ENCODE results near the gene SEMA3B.
"Not testable (repeated sequence)": the region's sequence is repeated elsewhere in the genome, so short reads cannot be mapped to it uniquely, and the experiment has no call there.

SEMA3B gene

GRCh38 chr3:50269977-50270413 lies 1.0 kb downstream of the SEMA3B start:
- H3K27ac Mint-ChIP-seq = no peak overlapping the region

GRCh38 chr3:50270422-50271224 lies 1.7 kb downstream of the SEMA3B start:
- H3K27ac Mint-ChIP-seq = no peak overlapping the region
- H3K9me3 Mint-ChIP-seq = no peaks in the 10 kb centered on the region
- peaks cover 39% of the 10 kb centered on the region for H3K27me3 Mint-ChIP-seq
- H3K4me1 Mint-ChIP-seq (ENCODE audit: low read depth) = peaks cover 23% of the 10 kb centered on the region
- H3K36me3 Mint-ChIP-seq (ENCODE audit: low read depth) = no peaks in the 10 kb centered on the region
- H3K4me3 Mint-ChIP-seq = no peak overlapping the region

More at GRCh38 chr3:50269977-50270413, 1.0 kb downstream of the SEMA3B start:
- Mint-ChIP-seq H3K27me3 (peaks cover 34% of the 10 kb centered on the region), H3K36me3 (ENCODE audit: low read depth) (no peaks in the 10 kb centered on the region), H3K9me3 (no peaks in the 10 kb centered on the region), H3K4me3 (no peak overlapping the region), H3K4me1 (ENCODE audit: low read depth) (peaks cover 17% of the 10 kb centered on the region)

- H3K27me3 Mint-ChIP-seq = peaks cover 42% of the 10 kb centered on the region
Measured at GRCh38 chr3:50271314-50271936, 2.5 kb downstream of the SEMA3B start.

GRCh38 chr3:50272538-50272910 lies 3.6 kb downstream of the SEMA3B start:
- H3K4me3 Mint-ChIP-seq; H3K36me3 Mint-ChIP-seq (ENCODE audit: low read depth); H3K27ac Mint-ChIP-seq; H3K9me3 Mint-ChIP-seq: not testable (repeated sequence)
- Mint-ChIP-seq H3K27me3 (peaks cover 43% of the 10 kb centered on the region), H3K4me1 (ENCODE audit: low read depth) (peaks cover 28% of the 10 kb centered on the region)

More at GRCh38 chr3:50271314-50271936, 2.5 kb downstream of the SEMA3B start:
- Mint-ChIP-seq H3K4me1 (ENCODE audit: low read depth) (peaks cover 28% of the 10 kb centered on the region), H3K4me3 (no peak overlapping the region), H3K27ac (no peak overlapping the region), H3K9me3 (no peaks in the 10 kb centered on the region), H3K36me3 (ENCODE audit: low read depth) (no peaks in the 10 kb centered on the region)

GRCh38 chr3:50272911-50273688 lies 4.2 kb downstream of the SEMA3B start:
- Mint-ChIP-seq H3K27ac (no peak overlapping the region), H3K4me3 (peak overlapping the region; percentile 78), H3K36me3 (ENCODE audit: low read depth) (no peaks in the 10 kb centered on the region)

GRCh38 chr3:50273689-50274065 lies 4.7 kb downstream of the SEMA3B start:
- H3K27ac Mint-ChIP-seq = no peak overlapping the region
- peaks cover 37% of the 10 kb centered on the region for H3K27me3 Mint-ChIP-seq
- no peaks in the 10 kb centered on the region for H3K9me3 Mint-ChIP-seq
- H3K4me1 Mint-ChIP-seq (ENCODE audit: low read depth) = peaks cover 28% of the 10 kb centered on the region
- H3K4me3 Mint-ChIP-seq = no peak overlapping the region
- no peaks in the 10 kb centered on the region for H3K36me3 Mint-ChIP-seq (ENCODE audit: low read depth)

More at GRCh38 chr3:50272911-50273688, 4.2 kb downstream of the SEMA3B start:
- Mint-ChIP-seq H3K4me1 (ENCODE audit: low read depth) (peaks cover 28% of the 10 kb centered on the region), H3K9me3 (no peaks in the 10 kb centered on the region), H3K27me3 (peaks cover 43% of the 10 kb centered on the region)

- Mint-ChIP-seq H3K27me3 (peaks cover 36% of the 10 kb centered on the region), H3K36me3 (ENCODE audit: low read depth) (no peaks in the 10 kb centered on the region), H3K4me3 (peak overlapping the region; percentile 54), H3K4me1 (ENCODE audit: low read depth) (peaks cover 28% of the 10 kb centered on the region), H3K9me3 (no peaks in the 10 kb centered on the region), H3K27ac (no peak overlapping the region)
Measured at GRCh38 chr3:50274371-50275104, 5.6 kb downstream of the SEMA3B start.

GRCh38 chr3:50275141-50275995 lies 6.4 kb downstream of the SEMA3B start:
- H3K9me3 Mint-ChIP-seq = no peaks in the 10 kb centered on the region
- no peak overlapping the region for H3K27ac Mint-ChIP-seq
- no peaks in the 10 kb centered on the region for H3K36me3 Mint-ChIP-seq (ENCODE audit: low read depth)
- peaks cover 28% of the 10 kb centered on the region for H3K4me1 Mint-ChIP-seq (ENCODE audit: low read depth)
- H3K27me3 Mint-ChIP-seq = peaks cover 36% of the 10 kb centered on the region
- no peak overlapping the region for H3K4me3 Mint-ChIP-seq

- H3K9me3 Mint-ChIP-seq = no peaks in the 10 kb centered on the region
- H3K4me3 Mint-ChIP-seq = no peak overlapping the region
- peaks cover 28% of the 10 kb centered on the region for H3K4me1 Mint-ChIP-seq (ENCODE audit: low read depth)
- H3K27me3 Mint-ChIP-seq = peaks cover 36% of the 10 kb centered on the region
- H3K27ac Mint-ChIP-seq = no peak overlapping the region
- H3K36me3 Mint-ChIP-seq (ENCODE audit: low read depth) = no peaks in the 10 kb centered on the region
Measured at GRCh38 chr3:50275996-50276761, 7.2 kb downstream of the SEMA3B start.

- H3K27me3 Mint-ChIP-seq = peaks cover 36% of the 10 kb centered on the region
- H3K9me3 Mint-ChIP-seq = no peaks in the 10 kb centered on the region
- no peaks in the 10 kb centered on the region for H3K36me3 Mint-ChIP-seq (ENCODE audit: low read depth)
- H3K4me1 Mint-ChIP-seq (ENCODE audit: low read depth) = peaks cover 28% of the 10 kb centered on the region
- H3K27ac Mint-ChIP-seq = no peak overlapping the region
- H3K4me3 Mint-ChIP-seq = no peak overlapping the region
Measured at GRCh38 chr3:50276762-50277101, 7.8 kb downstream of the SEMA3B start.

- Mint-ChIP-seq H3K27me3 (peaks cover 31% of the 10 kb centered on the region), H3K36me3 (ENCODE audit: low read depth) (no peaks in the 10 kb centered on the region), H3K9me3 (no peaks in the 10 kb centered on the region), H3K27ac (no peak overlapping the region), H3K4me1 (ENCODE audit: low read depth) (peaks cover 23% of the 10 kb centered on the region), H3K4me3 (no peak overlapping the region)
Measured at GRCh38 chr3:50278123-50278879, 9.4 kb downstream of the SEMA3B start.

- Mint-ChIP-seq H3K4me1 (ENCODE audit: low read depth) (peaks cover 22% of the 10 kb centered on the region), H3K4me3 (no peak within 1 kb of the TSS), H3K9me3 (no peaks in the 10 kb centered on the region), H3K27me3 (peaks cover 29% of the 10 kb centered on the region), H3K36me3 (ENCODE audit: low read depth) (no peaks in the 10 kb centered on the region), H3K27ac (no peak within 1 kb of the TSS)
Measured at GRCh38 chr3:50278880-50279224, 9.9 kb downstream of the SEMA3B start, which contains the start of gene LSMEM2. TSS of gene LSMEM2 (plus strand) at chr3:50279087. CDS start at chr3:50279114, 27 bp downstream.

All from stimulated activated naive CD8-positive, alpha-beta T cell treated with anti-CD3 and anti-CD28 coated beads, Interleukin-15, Interleukin-2, amounts not matched to agents 100 ng/mL and 50 ng/mL, for 24 hours (primary cell).